Endothelial cell of umbilical vein (primary cell): ENCODE results near the gene PROX1.

Experiments
- EZH2 ChIP-seq: IDR thresholded peaks from 2 replicates; pipeline ENCODE4 v1.6.1; 2012; ENCODE audit warnings: borderline replicate concordance, low read depth, mild to moderate bottlenecking, moderate library complexity, low read length, inconsistent platforms; ENCODE audit not compliant: severe bottlenecking
- GATA2 ChIP-seq: IDR thresholded peaks from 2 replicates; pipeline ENCODE4 v1.7.0; 2011; ENCODE audit warnings: low read depth, mild to moderate bottlenecking, moderate library complexity, mixed read lengths, low read length; ENCODE audit not compliant: insufficient read length, insufficient read depth
- JUN ChIP-seq: IDR thresholded peaks from 2 replicates; pipeline ENCODE4 v1.6.1; 2011; ENCODE audit warnings: borderline replicate concordance, low read depth; ENCODE audit not compliant: insufficient read length, insufficient read depth
- MYC ChIP-seq: IDR thresholded peaks from one replicate; pipeline ENCODE4 v1.6.1; 2011; ENCODE audit warnings: mild to moderate bottlenecking, low read depth, low read length
- POLR2A ChIP-seq: IDR thresholded peaks from 2 replicates; pipeline ENCODE4 v1.6.1; 2012; ENCODE audit warnings: low read depth, mild to moderate bottlenecking, control low read depth, low read length
- POLR2AphosphoS5 ChIP-seq: IDR thresholded peaks from 2 replicates; pipeline ENCODE4 v1.6.1; 2012; ENCODE audit warnings: low read depth, mild to moderate bottlenecking, control low read depth, low read length, moderate library complexity; ENCODE audit not compliant: insufficient read depth
- TF ChIP-seq, protein P1 (sequence below): IDR thresholded peaks from 2 replicates; pipeline ENCODE4 v1.6.1; 2011; ENCODE audit not compliant: insufficient read depth, insufficient read length
- TF ChIP-seq, protein P2 (sequence below), 2 donors: IDR thresholded peaks; 1 replicate in 1 of 2; 2 replicates in 1 of 2; pipeline ENCODE4 v1.5.1; 2011; ENCODE audit warnings: low read length in 2 of 2, mild to moderate bottlenecking in 2 of 2, moderate library complexity in 2 of 2, control low read depth in 1 of 2, inconsistent platforms in 1 of 2, low read depth in 1 of 2; ENCODE audit not compliant: insufficient read depth in 1 of 2; ENCODE audit errors: extremely low read depth in 1 of 2

DNA sequence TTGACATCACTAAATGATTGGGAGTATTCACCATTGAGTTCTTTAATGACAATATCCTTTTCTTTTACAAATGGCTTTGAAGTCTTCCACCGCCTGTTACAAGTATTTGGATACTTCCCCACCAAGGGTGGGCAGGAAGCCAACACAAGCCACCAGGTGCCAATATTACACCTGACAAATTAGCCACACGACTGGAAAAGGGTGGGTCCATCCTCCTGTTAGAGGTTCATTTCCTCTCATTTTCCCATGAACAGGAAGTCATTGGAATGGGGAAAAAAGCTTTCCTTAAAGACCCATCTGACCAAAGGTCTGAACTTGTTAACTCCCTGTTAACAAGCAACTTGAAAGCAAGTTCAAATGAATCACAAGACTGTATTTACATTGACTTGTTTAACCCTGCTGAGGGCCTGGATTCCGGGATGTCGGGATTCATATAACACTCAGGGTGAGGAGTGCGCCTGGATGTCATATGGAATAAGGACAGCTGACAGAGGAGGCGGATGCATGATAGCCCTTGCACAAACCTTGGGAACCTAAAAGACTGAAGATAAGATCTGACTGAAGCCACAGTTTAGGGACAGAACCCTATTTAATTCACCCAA, 40.5 kb upstream of the PROX1 start:
- TF ChIP-seq, protein P1, sequence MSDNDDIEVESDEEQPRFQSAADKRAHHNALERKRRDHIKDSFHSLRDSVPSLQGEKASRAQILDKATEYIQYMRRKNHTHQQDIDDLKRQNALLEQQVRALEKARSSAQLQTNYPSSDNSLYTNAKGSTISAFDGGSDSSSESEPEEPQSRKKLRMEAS, result no peak
- no peak for TF ChIP-seq GATA2
- no peak for TF ChIP-seq JUN
- no peak for TF ChIP-seq MYC
- no peak for TF ChIP-seq EZH2
- TF ChIP-seq, protein P2, sequence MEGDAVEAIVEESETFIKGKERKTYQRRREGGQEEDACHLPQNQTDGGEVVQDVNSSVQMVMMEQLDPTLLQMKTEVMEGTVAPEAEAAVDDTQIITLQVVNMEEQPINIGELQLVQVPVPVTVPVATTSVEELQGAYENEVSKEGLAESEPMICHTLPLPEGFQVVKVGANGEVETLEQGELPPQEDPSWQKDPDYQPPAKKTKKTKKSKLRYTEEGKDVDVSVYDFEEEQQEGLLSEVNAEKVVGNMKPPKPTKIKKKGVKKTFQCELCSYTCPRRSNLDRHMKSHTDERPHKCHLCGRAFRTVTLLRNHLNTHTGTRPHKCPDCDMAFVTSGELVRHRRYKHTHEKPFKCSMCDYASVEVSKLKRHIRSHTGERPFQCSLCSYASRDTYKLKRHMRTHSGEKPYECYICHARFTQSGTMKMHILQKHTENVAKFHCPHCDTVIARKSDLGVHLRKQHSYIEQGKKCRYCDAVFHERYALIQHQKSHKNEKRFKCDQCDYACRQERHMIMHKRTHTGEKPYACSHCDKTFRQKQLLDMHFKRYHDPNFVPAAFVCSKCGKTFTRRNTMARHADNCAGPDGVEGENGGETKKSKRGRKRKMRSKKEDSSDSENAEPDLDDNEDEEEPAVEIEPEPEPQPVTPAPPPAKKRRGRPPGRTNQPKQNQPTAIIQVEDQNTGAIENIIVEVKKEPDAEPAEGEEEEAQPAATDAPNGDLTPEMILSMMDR (IDR thresholded peaks at IDR 0.05; ENCODE audit: extremely low read depth in 1 of 2, insufficient read depth in 1 of 2, low read depth in 1 of 2, low read length in 2 of 2), result no peak
- TF ChIP-seq POLR2A, result no peak
- no peak for TF ChIP-seq POLR2AphosphoS5
